OCI-LY3 (cell line): ENCODE data around the gene EIF4H.
"Not testable (repeated sequence)": the region's sequence is repeated elsewhere in the genome, so short reads cannot be mapped to it uniquely, and the experiment has no call there.

Experiments
- EZH2phosphoT487 ChIP-seq: fragments of 200-600 bp; shearing (Covaris generic); IDR thresholded peaks from 2 replicates; pipeline ENCODE4 v1.6.1; 2018; ENCODE audit warnings: antibody characterized with exemption, mixed run types, low read depth
- TF ChIP-seq, protein P1 (sequence below): fragments of 200-600, 300-600 bp; sonication (generic); IDR thresholded peaks from 2 replicates; pipeline ENCODE4 v1.5.1; 2014; ENCODE audit warnings: antibody characterized with exemption, low read length, low read depth

GRCh38 chr7:74206052-74206451 lies 31.9 kb downstream of the EIF4H start:
- TF ChIP-seq, protein P1, sequence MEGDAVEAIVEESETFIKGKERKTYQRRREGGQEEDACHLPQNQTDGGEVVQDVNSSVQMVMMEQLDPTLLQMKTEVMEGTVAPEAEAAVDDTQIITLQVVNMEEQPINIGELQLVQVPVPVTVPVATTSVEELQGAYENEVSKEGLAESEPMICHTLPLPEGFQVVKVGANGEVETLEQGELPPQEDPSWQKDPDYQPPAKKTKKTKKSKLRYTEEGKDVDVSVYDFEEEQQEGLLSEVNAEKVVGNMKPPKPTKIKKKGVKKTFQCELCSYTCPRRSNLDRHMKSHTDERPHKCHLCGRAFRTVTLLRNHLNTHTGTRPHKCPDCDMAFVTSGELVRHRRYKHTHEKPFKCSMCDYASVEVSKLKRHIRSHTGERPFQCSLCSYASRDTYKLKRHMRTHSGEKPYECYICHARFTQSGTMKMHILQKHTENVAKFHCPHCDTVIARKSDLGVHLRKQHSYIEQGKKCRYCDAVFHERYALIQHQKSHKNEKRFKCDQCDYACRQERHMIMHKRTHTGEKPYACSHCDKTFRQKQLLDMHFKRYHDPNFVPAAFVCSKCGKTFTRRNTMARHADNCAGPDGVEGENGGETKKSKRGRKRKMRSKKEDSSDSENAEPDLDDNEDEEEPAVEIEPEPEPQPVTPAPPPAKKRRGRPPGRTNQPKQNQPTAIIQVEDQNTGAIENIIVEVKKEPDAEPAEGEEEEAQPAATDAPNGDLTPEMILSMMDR = not testable (repeated sequence)
- TF ChIP-seq EZH2phosphoT487 = not testable (repeated sequence)
